ENCODE results near the gene ATXN1.
"Not testable (repeated sequence)": the region's sequence is repeated elsewhere in the genome, so short reads cannot be mapped to it uniquely, and the experiment has no call there.

ATXN1 gene

DNA sequence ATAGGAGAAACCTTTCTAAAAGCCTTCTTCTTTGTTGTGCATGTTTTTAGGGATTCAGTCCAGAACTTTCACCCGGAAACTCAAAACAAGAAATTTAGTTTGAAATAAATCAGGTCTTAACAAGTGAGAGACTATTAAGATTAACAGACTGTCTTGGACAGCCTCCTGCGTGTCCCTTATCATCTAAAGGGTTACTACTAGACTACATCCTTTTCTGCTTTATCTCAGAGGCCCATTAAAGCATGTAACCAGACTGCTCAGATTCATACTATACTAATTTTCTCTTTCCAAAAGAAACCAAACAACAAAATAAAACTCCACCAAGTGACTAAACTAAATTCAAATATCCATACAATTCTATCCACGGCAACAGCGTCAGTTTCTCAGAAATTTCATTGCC lies 349.1 kb downstream of the ATXN1 start:
- Histone ChIP-seq H3K9ac (ENCODE audit: low read depth in 1 of 2, low read length in 2 of 2) (no peak overlapping the region), H3K36me3 (ENCODE audit: control insufficient read depth in 1 of 2, insufficient read depth in 2 of 2, low read length in 2 of 2) (no peaks in the 10 kb centered on the region), H3K4me3 (ENCODE audit: low read depth in 1 of 2, low read length in 2 of 2) (no peak overlapping the region), H3K27ac (ENCODE audit: low read depth, low read length) (no peak overlapping the region), H3K4me1 (ENCODE audit: control insufficient read depth in 1 of 2, insufficient read depth in 2 of 2, low read length in 2 of 2) (peaks cover 0 to 17% of the 10 kb centered on the region in 2 donors), H3K27me3 (ENCODE audit: control insufficient read depth in 1 of 2, insufficient read depth in 2 of 2, low read length in 2 of 2) (no peaks in the 10 kb centered on the region), H3K9me3 (ENCODE audit: control insufficient read depth in 1 of 2, low read length in 2 of 2) (no peaks in the 10 kb centered on the region)

DNA sequence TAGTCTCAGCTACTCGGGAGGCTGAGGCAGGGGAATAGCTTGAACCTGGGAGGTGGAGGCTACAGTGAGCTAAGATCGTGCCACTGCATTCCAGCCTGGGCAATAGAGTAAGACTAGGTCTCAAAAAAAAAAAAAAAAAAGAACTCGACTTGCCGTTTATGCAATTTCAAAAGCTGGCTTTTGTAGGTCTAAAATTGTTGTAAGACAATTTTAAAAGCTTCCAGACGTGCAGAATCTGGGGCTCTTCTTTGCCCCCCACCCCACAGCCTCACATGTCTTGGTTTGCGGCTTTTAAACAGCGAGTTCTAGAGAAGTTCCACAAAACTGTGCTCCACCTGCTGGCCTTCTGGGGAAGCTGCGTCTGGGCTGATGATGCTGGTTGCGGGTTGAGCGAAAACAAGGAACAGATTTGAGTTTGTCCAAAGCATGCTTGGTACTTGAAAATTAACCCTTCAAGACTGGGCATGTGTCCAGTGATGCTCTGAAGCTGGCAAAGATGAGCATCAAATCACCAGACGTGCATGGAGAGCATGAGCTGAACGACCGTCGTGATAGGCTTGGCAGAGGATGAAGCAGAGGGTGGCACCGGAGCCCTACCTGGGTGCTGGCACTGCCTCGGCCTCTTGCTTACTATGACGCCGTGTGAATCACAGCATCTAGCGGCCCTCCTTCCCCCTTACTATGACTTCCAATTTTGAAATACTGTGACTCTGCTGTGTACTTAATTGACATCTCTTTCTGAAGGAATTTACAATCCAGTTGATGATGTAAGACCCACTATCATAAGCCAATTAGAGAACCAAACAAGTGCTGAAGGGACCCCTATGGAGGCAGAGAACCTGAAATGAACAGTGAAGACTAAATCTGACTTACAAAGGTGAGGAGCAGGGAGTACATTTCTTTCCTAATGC lies 351.5 kb downstream of the ATXN1 start:
- H3K9ac ChIP-seq (ENCODE audit: low read depth in 1 of 2, low read length in 2 of 2) = no peak overlapping the region
- H3K27me3 ChIP-seq (ENCODE audit: control insufficient read depth in 1 of 2, insufficient read depth in 2 of 2, low read length in 2 of 2) = no peaks in the 10 kb centered on the region
- H3K9me3 ChIP-seq (ENCODE audit: control insufficient read depth in 1 of 2, low read length in 2 of 2) = no peaks in the 10 kb centered on the region
- peaks cover 0 to 22% of the 10 kb centered on the region in 2 donors for H3K4me1 ChIP-seq (ENCODE audit: control insufficient read depth in 1 of 2, insufficient read depth in 2 of 2, low read length in 2 of 2)
- no peak overlapping the region for H3K27ac ChIP-seq (ENCODE audit: low read depth, low read length)
- H3K36me3 ChIP-seq (ENCODE audit: control insufficient read depth in 1 of 2, insufficient read depth in 2 of 2, low read length in 2 of 2) = no peaks in the 10 kb centered on the region
- no peak overlapping the region for H3K4me3 ChIP-seq (ENCODE audit: low read depth in 1 of 2, low read length in 2 of 2)

DNA sequence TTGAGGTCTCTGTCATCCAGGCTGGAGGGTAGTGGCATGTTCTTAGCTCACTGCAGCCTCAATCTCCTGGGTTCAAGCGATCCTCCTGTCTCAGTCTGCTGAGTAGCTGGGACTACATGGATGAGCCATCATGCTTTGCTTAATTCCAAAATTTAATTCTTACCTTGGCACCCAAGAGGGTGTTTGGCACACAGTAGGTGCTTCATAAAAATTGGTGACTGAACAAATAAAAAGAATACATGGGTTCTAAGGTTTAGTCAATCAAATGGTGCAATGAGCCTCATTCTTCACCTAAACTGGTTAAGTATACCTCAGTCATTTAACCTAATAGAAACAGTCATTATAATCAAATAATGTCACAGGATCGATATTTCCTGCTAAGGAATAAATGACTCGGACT lies 352.5 kb downstream of the ATXN1 start:
- H3K4me3 ChIP-seq (ENCODE audit: low read depth in 1 of 2, low read length in 2 of 2) = no peak overlapping the region
- no peak overlapping the region for H3K9ac ChIP-seq (ENCODE audit: low read depth in 1 of 2, low read length in 2 of 2)
- no peaks in the 10 kb centered on the region for H3K36me3 ChIP-seq (ENCODE audit: control insufficient read depth in 1 of 2, insufficient read depth in 2 of 2, low read length in 2 of 2)
- H3K27me3 ChIP-seq (ENCODE audit: control insufficient read depth in 1 of 2, insufficient read depth in 2 of 2, low read length in 2 of 2) = no peaks in the 10 kb centered on the region
- no peak overlapping the region for H3K27ac ChIP-seq (ENCODE audit: low read depth, low read length)
- peaks cover 0 to 18% of the 10 kb centered on the region in 2 donors for H3K4me1 ChIP-seq (ENCODE audit: control insufficient read depth in 1 of 2, insufficient read depth in 2 of 2, low read length in 2 of 2)
- H3K9me3 ChIP-seq (ENCODE audit: control insufficient read depth in 1 of 2, low read length in 2 of 2) = no peaks in the 10 kb centered on the region

DNA sequence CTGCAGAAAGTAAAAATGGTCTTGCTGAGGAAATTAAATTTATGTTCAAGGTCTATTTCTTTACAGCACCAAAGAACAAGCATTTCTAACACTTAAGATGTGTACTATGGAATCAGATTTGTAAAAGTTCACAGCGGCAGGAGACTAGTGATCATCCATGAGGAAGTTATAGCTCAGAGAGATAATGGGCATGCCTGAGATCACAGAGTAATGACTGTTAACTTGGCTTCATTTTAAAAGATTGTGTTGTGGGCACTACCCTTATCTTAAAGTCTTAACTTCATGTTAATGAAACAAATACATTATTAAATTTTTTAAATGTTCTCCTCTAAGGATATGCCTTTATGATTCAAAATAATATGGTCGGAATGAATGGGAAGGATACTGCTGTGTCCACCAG lies 354.3 kb downstream of the ATXN1 start:
- Histone ChIP-seq H3K36me3 (ENCODE audit: control insufficient read depth in 1 of 2, insufficient read depth in 2 of 2, low read length in 2 of 2) (no peaks in the 10 kb centered on the region), H3K27ac (ENCODE audit: low read depth, low read length) (no peak overlapping the region), H3K9ac (ENCODE audit: low read depth in 1 of 2, low read length in 2 of 2) (no peak overlapping the region), H3K4me1 (ENCODE audit: control insufficient read depth in 1 of 2, insufficient read depth in 2 of 2, low read length in 2 of 2) (peaks cover 0 to 6% of the 10 kb centered on the region in 2 donors), H3K4me3 (ENCODE audit: low read depth in 1 of 2, low read length in 2 of 2) (no peak overlapping the region), H3K27me3 (ENCODE audit: control insufficient read depth in 1 of 2, insufficient read depth in 2 of 2, low read length in 2 of 2) (no peaks in the 10 kb centered on the region), H3K9me3 (ENCODE audit: control insufficient read depth in 1 of 2, low read length in 2 of 2) (no peaks in the 10 kb centered on the region)

DNA sequence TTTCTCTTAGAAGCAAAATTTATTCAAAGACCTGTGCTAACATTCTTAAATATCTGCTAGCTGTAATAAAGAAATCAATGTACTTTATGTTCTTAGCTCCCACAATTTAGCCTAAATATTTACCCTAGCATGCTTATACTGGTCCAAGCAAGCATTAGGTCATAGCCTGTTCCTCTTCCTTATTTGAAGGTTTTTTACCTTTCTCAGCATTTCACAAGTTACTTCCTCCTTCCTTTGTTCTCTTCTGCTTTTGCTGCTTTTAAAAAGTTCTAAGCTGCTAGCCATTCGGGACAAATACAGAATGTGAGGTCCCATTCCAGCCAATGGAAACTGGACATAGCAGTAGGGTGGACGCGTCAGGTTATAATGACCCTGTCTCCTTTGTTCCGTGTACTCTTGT lies 354.7 kb downstream of the ATXN1 start:
- not testable (repeated sequence) for H3K9ac ChIP-seq (ENCODE audit: low read depth in 1 of 2, low read length in 2 of 2); H3K4me1 ChIP-seq (ENCODE audit: control insufficient read depth in 1 of 2, insufficient read depth in 2 of 2, low read length in 2 of 2); H3K4me3 ChIP-seq (ENCODE audit: low read depth in 1 of 2, low read length in 2 of 2); H3K9me3 ChIP-seq (ENCODE audit: control insufficient read depth in 1 of 2, low read length in 2 of 2); H3K27me3 ChIP-seq (ENCODE audit: control insufficient read depth in 1 of 2, insufficient read depth in 2 of 2, low read length in 2 of 2); H3K36me3 ChIP-seq (ENCODE audit: control insufficient read depth in 1 of 2, insufficient read depth in 2 of 2, low read length in 2 of 2); H3K27ac ChIP-seq (ENCODE audit: low read depth, low read length)

DNA sequence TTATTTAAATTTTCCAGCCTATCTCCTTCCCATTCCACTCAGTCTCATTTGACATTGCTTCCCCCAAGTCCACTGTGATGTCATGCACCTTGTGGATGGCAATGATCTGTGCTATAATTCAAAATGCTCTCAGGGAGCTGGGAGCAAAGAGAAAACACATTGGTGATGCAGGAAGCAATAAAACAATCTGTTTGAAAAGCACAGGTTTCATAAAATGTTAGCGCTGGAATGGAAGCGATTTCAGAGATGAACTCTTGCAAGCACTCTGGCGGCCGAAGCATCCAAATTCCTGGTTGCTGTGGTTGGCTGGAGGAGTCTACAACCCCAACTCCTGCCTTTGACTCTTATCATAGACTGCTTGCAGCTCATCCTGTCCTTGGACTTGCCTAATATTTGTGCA lies 355.9 kb downstream of the ATXN1 start:
- Histone ChIP-seq H3K4me1 (ENCODE audit: control insufficient read depth in 1 of 2, insufficient read depth in 2 of 2, low read length in 2 of 2) (peaks cover 0 to 6% of the 10 kb centered on the region in 2 donors), H3K4me3 (ENCODE audit: low read depth in 1 of 2, low read length in 2 of 2) (no peak overlapping the region), H3K9me3 (ENCODE audit: control insufficient read depth in 1 of 2, low read length in 2 of 2) (no peaks in the 10 kb centered on the region), H3K9ac (ENCODE audit: low read depth in 1 of 2, low read length in 2 of 2) (no peak overlapping the region), H3K27me3 (ENCODE audit: control insufficient read depth in 1 of 2, insufficient read depth in 2 of 2, low read length in 2 of 2) (no peaks in the 10 kb centered on the region), H3K27ac (ENCODE audit: low read depth, low read length) (no peak overlapping the region), H3K36me3 (ENCODE audit: control insufficient read depth in 1 of 2, insufficient read depth in 2 of 2, low read length in 2 of 2) (no peaks in the 10 kb centered on the region)

DNA sequence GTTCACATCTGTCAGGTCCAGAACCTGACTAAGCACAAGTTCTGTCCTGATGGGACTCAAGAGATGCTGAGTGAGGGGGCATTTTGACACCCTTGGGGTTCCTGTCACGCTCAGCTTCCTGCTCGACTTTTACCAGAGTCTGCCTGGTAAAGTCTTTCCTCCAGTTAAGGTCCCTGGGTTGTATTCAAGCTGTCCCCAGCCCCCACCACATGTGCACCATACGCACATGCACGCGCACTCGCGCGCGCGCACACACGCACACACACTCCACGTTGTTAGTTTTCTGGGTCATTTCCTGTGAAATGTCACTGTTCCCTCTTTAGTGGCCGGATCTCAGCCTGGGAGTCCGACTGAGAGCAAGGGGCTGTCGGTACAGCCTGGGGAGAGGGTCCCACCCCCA lies 356.8 kb downstream of the ATXN1 start:
- Histone ChIP-seq H3K4me3 (ENCODE audit: low read depth in 1 of 2, low read length in 2 of 2) (no peak overlapping the region), H3K27ac (ENCODE audit: low read depth, low read length) (no peak overlapping the region), H3K4me1 (ENCODE audit: control insufficient read depth in 1 of 2, insufficient read depth in 2 of 2, low read length in 2 of 2) (peaks cover 0 to 6% of the 10 kb centered on the region in 2 donors), H3K9me3 (ENCODE audit: control insufficient read depth in 1 of 2, low read length in 2 of 2) (no peaks in the 10 kb centered on the region), H3K27me3 (ENCODE audit: control insufficient read depth in 1 of 2, insufficient read depth in 2 of 2, low read length in 2 of 2) (no peaks in the 10 kb centered on the region), H3K36me3 (ENCODE audit: control insufficient read depth in 1 of 2, insufficient read depth in 2 of 2, low read length in 2 of 2) (no peaks in the 10 kb centered on the region), H3K9ac (ENCODE audit: low read depth in 1 of 2, low read length in 2 of 2) (no peak overlapping the region)

DNA sequence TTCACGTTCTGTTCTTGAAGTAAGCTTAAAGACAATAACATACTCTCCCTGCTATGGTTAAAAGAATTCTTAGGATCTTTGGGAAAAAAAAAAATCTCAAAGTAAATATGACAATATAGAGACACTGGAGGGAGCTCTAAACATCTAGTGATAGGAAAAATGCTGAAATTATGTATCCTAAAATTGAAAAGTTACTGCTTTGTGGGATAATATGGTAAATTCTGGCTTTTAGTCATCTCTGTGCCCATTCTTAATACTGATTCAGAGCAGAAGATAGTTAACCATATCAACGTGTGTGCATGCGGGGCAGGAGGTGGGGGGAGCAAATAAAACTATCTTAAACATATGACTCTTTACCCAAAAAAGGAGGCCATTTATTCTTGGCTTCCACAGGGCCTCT lies 357.4 kb downstream of the ATXN1 start:
- no peaks in the 10 kb centered on the region for H3K9me3 ChIP-seq (ENCODE audit: control insufficient read depth in 1 of 2, low read length in 2 of 2)
- H3K4me3 ChIP-seq (ENCODE audit: low read depth in 1 of 2, low read length in 2 of 2) = no peak overlapping the region
- H3K27ac ChIP-seq (ENCODE audit: low read depth, low read length) = no peak overlapping the region
- H3K4me1 ChIP-seq (ENCODE audit: control insufficient read depth in 1 of 2, insufficient read depth in 2 of 2, low read length in 2 of 2) = peaks cover 0 to 6% of the 10 kb centered on the region in 2 donors
- H3K9ac ChIP-seq (ENCODE audit: low read depth in 1 of 2, low read length in 2 of 2) = no peak overlapping the region
- H3K36me3 ChIP-seq (ENCODE audit: control insufficient read depth in 1 of 2, insufficient read depth in 2 of 2, low read length in 2 of 2) = no peaks in the 10 kb centered on the region
- no peaks in the 10 kb centered on the region for H3K27me3 ChIP-seq (ENCODE audit: control insufficient read depth in 1 of 2, insufficient read depth in 2 of 2, low read length in 2 of 2)

DNA sequence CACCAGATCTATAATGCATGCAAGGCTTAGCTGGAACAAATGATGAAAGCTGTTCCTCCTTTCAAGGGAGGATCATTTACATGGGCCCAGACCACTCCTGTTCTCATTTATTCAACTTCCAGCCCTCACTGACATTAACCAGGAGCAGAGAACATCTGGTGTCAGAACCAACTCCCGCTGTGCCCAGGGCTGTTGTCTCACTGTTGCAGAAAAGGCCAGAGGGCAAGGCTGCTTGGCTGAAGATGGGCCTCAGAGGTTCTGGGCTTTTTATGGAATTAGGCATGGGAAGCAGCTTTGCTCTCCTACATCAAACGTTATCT lies 358.7 kb downstream of the ATXN1 start:
- no peak overlapping the region for H3K4me3 ChIP-seq (ENCODE audit: low read depth in 1 of 2, low read length in 2 of 2)
- no peak overlapping the region for H3K9ac ChIP-seq (ENCODE audit: low read depth in 1 of 2, low read length in 2 of 2)
- H3K4me1 ChIP-seq (ENCODE audit: control insufficient read depth in 1 of 2, insufficient read depth in 2 of 2, low read length in 2 of 2) = peaks cover 0 to 6% of the 10 kb centered on the region in 2 donors
- no peaks in the 10 kb centered on the region for H3K27me3 ChIP-seq (ENCODE audit: control insufficient read depth in 1 of 2, insufficient read depth in 2 of 2, low read length in 2 of 2)
- H3K9me3 ChIP-seq (ENCODE audit: control insufficient read depth in 1 of 2, low read length in 2 of 2) = no peaks in the 10 kb centered on the region
- H3K27ac ChIP-seq (ENCODE audit: low read depth, low read length) = no peak overlapping the region
- H3K36me3 ChIP-seq (ENCODE audit: control insufficient read depth in 1 of 2, insufficient read depth in 2 of 2, low read length in 2 of 2) = no peaks in the 10 kb centered on the region

DNA sequence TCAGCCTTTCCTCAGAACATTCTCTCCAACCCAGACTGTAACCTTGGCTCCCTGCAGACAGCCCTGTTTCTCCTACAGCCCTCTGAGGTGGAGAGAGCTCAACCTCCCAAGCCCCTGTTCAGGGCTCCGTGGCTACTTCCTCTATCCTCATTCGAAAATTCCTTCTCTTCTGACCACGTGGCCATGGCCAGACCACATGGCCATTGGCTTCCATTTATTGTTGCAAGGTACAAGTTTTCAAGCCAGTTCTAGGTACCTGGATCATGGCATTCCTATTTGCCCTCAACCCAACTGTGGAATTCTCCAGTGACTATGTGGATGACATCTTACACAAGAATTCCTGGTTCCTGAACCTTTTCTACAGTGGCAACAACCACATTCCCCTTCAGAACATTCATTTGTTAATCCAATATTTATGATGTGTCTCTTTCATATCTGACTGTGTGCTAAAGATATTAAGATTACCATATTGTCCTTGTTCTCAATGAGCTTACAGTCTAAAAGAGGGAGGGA lies 361.0 kb downstream of the ATXN1 start:
- Histone ChIP-seq H3K27ac (ENCODE audit: low read depth, low read length) (no peak overlapping the region), H3K4me1 (ENCODE audit: control insufficient read depth in 1 of 2, insufficient read depth in 2 of 2, low read length in 2 of 2) (peaks cover 0 to 6% of the 10 kb centered on the region in 2 donors), H3K9ac (ENCODE audit: low read depth in 1 of 2, low read length in 2 of 2) (no peak overlapping the region), H3K27me3 (ENCODE audit: control insufficient read depth in 1 of 2, insufficient read depth in 2 of 2, low read length in 2 of 2) (no peaks in the 10 kb centered on the region), H3K9me3 (ENCODE audit: control insufficient read depth in 1 of 2, low read length in 2 of 2) (no peaks in the 10 kb centered on the region), H3K36me3 (ENCODE audit: control insufficient read depth in 1 of 2, insufficient read depth in 2 of 2, low read length in 2 of 2) (no peaks in the 10 kb centered on the region), H3K4me3 (ENCODE audit: low read depth in 1 of 2, low read length in 2 of 2) (no peak overlapping the region)

All from duodenal mucosa (tissue), 2 donors.